ENCODE results near the gene THOC6.

DNA sequence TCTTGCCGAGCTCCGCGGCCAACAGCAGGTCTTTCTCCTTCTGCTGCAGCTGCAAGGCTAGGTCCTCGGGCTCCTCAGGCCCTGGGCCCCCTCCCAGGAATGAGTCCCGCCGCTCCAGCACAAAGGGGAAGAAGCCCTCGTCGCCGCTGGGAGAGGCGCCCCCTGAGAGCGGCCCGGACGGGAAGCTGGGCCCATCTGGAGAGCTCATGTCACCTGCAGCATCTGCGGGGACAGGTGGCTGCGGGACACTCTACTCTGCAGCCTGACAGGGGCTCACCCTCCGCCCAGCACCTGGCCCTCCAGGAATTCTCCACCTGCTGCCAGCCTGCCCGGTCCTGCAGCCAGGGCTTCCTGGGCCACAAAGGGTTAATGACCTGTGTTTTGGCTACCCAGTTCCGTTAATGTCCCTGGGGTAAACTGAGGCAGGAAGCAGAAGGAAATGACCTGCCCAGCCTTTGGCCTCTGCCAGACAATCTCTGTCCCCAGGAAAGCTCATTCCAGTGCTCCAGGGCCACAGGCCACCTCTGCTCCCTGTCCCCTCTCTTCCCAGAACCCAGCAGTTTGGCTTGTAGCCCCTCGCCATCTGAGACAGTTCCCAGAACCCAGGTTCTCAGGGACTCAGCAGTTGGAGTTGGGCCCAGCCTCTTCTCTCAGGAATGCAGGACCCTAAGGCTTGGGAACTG, 11.6 kb downstream of the THOC6 start:
- TF ChIP-seq, protein P1, sequence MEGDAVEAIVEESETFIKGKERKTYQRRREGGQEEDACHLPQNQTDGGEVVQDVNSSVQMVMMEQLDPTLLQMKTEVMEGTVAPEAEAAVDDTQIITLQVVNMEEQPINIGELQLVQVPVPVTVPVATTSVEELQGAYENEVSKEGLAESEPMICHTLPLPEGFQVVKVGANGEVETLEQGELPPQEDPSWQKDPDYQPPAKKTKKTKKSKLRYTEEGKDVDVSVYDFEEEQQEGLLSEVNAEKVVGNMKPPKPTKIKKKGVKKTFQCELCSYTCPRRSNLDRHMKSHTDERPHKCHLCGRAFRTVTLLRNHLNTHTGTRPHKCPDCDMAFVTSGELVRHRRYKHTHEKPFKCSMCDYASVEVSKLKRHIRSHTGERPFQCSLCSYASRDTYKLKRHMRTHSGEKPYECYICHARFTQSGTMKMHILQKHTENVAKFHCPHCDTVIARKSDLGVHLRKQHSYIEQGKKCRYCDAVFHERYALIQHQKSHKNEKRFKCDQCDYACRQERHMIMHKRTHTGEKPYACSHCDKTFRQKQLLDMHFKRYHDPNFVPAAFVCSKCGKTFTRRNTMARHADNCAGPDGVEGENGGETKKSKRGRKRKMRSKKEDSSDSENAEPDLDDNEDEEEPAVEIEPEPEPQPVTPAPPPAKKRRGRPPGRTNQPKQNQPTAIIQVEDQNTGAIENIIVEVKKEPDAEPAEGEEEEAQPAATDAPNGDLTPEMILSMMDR (IDR thresholded peaks at IDR 0.05) = no peak
- no peak for TF ChIP-seq EZH2 (IDR thresholded peaks at IDR 0.05; ENCODE audit: borderline replicate concordance, insufficient read depth, low read depth, low read length, poor library complexity, severe bottlenecking)

All from B cell (primary cell).